Left lung (tissue), 10 donors: ENCODE measurements around the gene TOP2A. TPM values are rescaled to one million over a fixed set of nuclear protein-coding genes. Genes with fewer than 3 reads are reported as not detected.

Source experiments
- ATAC-seq: fragments of 200-7000 bp; cut with Tn5 transposase; one replicate; pipeline ENCODE4 v1.9.1; 2020; ENCODE audit warnings: moderate library complexity
- DNase-seq, 4 donors: peaks; one replicate each; pipeline ENCODE4 v3.0.0-alpha.2; 2013 to 2020
- H3K27ac ChIP-seq, 2 donors: fragments of 200-600 bp; sonication (generic) in 1 of 2; one replicate each; pipeline versions ENCODE4 v1.5.0 to v1.8.0; 2020 to 2021
- H3K27me3 ChIP-seq, 2 donors: fragments of 200-600 bp; sonication (generic) in 1 of 2; one replicate each; pipeline versions ENCODE4 v1.5.0 to v1.8.0; 2020 to 2021
- H3K36me3 ChIP-seq, 2 donors: fragments of 200-600 bp; sonication (generic) in 1 of 2; one replicate each; pipeline versions ENCODE4 v1.5.0 to v1.8.0; 2020 to 2021
- H3K4me1 ChIP-seq, 2 donors: fragments of 200-600 bp; one replicate each; pipeline ENCODE4 v1.8.0; 2021
- H3K4me3 ChIP-seq, 2 donors: fragments of 200-600 bp; sonication (generic) in 1 of 2; one replicate each; pipeline versions ENCODE4 v1.5.0 to v1.8.0; 2020 to 2021; ENCODE audit warnings: mild to moderate bottlenecking in 1 of 2
- H3K9me3 ChIP-seq, 2 donors: fragments of 200-600 bp; sonication (generic) in 1 of 2; one replicate each; pipeline versions ENCODE4 v1.5.0 to v1.8.0; 2020 to 2021
- intact Hi-C, 2 donors: fragments of 100-400 bp; cut with DNase I; formaldehyde crosslinking; loops; one replicate each; pipeline versions ENCODE4 v1.11.2 to v1.14.2; 2022
- polyA plus RNA-seq, 6 donors: library from polyadenylated mRNA; unstranded; fragments of 120-200 nt; gene quantifications; one replicate each; pipeline ENCODE4 v1.2.1, GENCODE V29; 2013; ENCODE audit not compliant: insufficient read length in 6 of 6
- total RNA-seq, 2 donors: library from RNA; stranded (reverse); fragmentation: NEBNext Ultra II Directional; extraction: Animal tissue kit (Norgen Biotek cat#: 25700); gene quantifications; one replicate each; pipeline ENCODE4 v1.2.1, GENCODE V29; 2021
- TF ChIP-seq, protein P1 (sequence below), 2 donors: fragments of 200-600 bp; sonication (generic) in 1 of 2; IDR thresholded peaks; one replicate each; pipeline versions ENCODE4 v1.5.0 to v1.8.0; 2021; ENCODE audit warnings: antibody characterized with exemption in 2 of 2
- donor health status: DM: no; HTN: yes; CAD: no.
- donor health status: DM: no; HTN: no; CAD: no.

Gene TOP2A
- total and polyA plus RNA-seq, 8 donors, result 18.1 to 314 (median 139) TPM

DNA sequence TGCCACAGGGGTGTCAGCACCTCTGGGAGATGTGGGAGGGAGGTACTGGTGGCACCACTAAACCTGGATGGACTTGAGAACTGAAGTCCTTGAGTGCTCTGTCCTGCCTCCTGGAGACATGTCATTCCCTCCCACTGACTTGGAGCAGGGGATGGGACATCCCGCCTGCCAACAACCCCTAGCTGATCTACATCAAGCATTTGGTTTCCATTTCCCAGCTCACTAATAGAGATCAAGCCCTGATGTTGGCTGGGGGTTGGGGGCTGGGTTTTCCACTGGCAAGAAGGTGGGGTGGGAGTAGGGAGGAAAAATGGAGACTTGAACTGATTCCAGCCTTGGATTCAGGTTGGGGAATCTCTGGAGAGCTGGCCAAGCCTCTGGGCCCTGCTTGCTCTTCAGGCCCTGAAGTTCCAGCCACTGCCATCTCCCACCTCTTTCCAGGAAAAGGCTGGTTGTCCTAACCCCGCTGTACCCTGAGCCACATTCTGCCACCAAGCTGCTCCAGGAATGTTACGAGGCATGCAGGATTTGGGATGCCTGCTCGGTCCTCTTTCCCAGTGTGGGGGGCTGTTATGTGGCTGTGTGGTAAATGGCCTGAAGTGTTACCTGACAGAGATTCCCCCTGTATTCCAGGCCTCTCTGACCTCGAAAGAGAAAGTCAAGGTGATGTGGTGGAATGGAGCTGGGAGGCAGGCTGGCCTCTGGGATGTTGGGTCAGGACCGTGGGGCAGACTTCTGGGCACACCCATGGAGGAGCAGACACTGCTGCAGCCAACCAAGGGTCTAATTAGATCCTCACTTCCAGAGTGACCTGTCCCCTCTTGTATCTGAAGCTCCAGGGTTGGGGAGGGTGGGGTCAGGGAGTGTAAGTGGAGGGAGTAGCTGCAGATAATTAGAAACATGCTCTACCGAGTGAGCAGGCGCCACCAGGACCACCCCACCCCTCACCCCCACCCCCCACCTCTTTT lies 42.2 kb upstream of the TOP2A start:
- DNase-seq (no peak), ATAC-seq (no peak)
- H3K27me3 ChIP-seq, result no peaks in the 10 kb centered on the region
- no peaks in the 10 kb centered on the region for H3K9me3 ChIP-seq
- intact Hi-C loops, result no loop called here
- TF ChIP-seq, protein P1, sequence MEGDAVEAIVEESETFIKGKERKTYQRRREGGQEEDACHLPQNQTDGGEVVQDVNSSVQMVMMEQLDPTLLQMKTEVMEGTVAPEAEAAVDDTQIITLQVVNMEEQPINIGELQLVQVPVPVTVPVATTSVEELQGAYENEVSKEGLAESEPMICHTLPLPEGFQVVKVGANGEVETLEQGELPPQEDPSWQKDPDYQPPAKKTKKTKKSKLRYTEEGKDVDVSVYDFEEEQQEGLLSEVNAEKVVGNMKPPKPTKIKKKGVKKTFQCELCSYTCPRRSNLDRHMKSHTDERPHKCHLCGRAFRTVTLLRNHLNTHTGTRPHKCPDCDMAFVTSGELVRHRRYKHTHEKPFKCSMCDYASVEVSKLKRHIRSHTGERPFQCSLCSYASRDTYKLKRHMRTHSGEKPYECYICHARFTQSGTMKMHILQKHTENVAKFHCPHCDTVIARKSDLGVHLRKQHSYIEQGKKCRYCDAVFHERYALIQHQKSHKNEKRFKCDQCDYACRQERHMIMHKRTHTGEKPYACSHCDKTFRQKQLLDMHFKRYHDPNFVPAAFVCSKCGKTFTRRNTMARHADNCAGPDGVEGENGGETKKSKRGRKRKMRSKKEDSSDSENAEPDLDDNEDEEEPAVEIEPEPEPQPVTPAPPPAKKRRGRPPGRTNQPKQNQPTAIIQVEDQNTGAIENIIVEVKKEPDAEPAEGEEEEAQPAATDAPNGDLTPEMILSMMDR (IDR thresholded peaks at IDR 0.05), result no peak
- H3K27ac ChIP-seq, result no peak overlapping the region
- no peak overlapping the region for H3K4me3 ChIP-seq
- H3K36me3 ChIP-seq, result peaks cover 3 to 26% of the 10 kb centered on the region in 2 donors
- H3K4me1 ChIP-seq, result peaks cover 7 to 13% of the 10 kb centered on the region in 2 donors

DNA sequence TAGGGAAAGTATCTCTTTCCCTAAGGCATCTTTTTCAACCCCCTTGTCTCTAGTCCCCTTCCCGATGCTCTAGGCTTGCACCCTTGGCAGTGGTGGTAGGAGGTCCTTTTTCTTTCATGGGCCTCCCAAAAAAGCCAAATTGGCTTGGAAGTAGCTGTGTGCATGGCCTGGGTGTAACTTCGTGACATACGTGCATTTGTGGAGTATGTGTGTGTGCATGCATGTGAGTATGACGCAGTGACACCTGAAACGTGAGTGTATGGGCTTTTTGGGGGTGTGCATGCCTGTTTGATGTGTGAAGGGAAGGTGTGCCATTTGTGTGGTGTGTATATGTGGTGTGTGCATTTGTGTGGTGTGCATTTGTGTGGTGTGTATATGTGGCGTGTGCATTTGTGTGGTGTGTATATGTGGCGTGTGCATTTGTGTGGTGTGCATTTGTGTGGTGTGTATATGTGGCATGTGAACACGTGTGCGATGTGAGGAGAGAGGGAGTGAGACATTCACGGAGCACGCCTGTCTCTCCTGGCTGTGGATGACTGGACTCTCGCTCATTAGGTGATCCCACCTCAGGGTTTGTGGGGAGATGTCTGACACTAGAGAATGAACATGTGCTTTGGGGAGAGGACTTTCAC lies 41.3 kb upstream of the TOP2A start:
- H3K27ac ChIP-seq, result no peak overlapping the region
- DNase-seq (no peak), ATAC-seq (no peak)
- H3K36me3 ChIP-seq, result peaks cover 3 to 36% of the 10 kb centered on the region in 2 donors
- H3K9me3 ChIP-seq, result no peaks in the 10 kb centered on the region
- TF ChIP-seq, protein P1 (IDR thresholded peaks at IDR 0.05), result no peak
- H3K27me3 ChIP-seq, result no peaks in the 10 kb centered on the region
- peaks cover 7 to 13% of the 10 kb centered on the region in 2 donors for H3K4me1 ChIP-seq
- intact Hi-C loops, result no loop called here
- no peak overlapping the region for H3K4me3 ChIP-seq

DNA sequence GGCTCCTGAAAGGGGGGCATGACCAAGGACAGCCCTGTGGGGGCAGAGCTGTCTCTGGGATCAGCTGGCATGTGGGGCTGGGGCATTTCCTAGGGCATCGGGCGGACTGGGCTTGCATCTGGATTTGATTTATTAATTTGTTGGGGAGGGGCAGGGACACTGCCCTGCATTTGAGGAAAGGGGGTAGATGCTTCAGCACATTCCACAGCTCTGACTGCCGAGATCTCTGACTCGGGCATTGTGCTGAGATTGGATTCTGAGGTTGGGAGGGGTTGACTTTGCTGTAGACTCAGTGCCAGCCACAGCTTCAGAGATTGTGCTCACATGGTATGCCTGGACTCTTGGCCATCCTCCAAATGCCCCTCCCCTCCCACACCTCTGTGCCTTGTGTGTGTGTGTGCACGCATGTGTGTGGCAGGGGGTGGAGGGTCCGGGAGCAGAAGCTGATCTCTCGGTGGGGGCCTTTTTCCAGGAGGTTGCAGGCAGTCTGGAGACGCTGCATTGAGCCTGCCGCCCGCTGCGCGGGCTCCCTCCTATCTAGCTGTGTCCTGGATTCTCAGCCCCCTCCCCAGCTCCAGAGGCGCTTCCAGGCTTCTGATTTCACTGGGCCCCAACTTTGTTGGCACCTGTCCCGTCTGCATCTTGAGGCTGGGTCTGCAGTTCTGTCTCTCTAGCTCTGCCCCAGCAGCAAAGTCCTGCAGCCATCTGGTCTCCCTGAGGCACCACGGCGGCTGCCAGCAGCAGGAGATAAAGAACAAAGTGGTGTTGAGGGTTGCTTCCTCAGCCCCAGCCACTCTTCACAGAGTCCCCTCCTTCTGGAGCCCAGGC lies 40.5 kb upstream of the TOP2A start:
- peaks cover 3 to 44% of the 10 kb centered on the region in 2 donors for H3K36me3 ChIP-seq
- H3K27me3 ChIP-seq, result no peaks in the 10 kb centered on the region
- peaks cover 13 to 14% of the 10 kb centered on the region in 2 donors for H3K4me1 ChIP-seq
- H3K27ac ChIP-seq, result peak overlapping the region in 1 of 2 donors; percentile 7
- DNase-seq (peak in 1 of 4 donors; percentile 75), ATAC-seq (peak; percentile 9)
- intact Hi-C loops, result no loop called here
- TF ChIP-seq, protein P1 (IDR thresholded peaks at IDR 0.05), result no peak
- H3K9me3 ChIP-seq, result no peaks in the 10 kb centered on the region
- no peak overlapping the region for H3K4me3 ChIP-seq

DNA sequence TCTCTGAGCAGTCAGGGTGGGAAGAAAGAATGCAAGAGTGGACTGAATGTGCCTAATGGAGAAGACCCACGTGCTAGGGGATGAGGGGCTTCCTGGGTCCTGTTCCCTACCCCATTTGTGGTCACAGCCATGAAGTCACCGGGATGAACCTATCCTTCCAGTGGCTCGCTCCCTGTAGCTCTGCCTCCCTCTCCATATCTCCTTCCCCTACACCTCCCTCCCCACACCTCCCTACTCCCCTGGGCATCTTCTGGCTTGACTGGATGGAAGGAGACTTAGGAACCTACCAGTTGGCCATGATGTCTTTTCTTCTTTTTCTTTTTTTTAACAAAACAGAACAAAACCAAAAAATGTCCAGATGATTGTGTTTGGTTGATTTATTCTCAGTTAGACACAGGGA lies 39.7 kb upstream of the TOP2A start:
- intact Hi-C loops, result no loop called here
- no peaks in the 10 kb centered on the region for H3K9me3 ChIP-seq
- peaks cover 15 to 22% of the 10 kb centered on the region in 2 donors for H3K4me1 ChIP-seq
- H3K4me3 ChIP-seq, result no peak overlapping the region
- no peak for ATAC-seq
- no peak for DNase-seq
- TF ChIP-seq, protein P1 (IDR thresholded peaks at IDR 0.05), result no peak
- H3K36me3 ChIP-seq, result peaks cover 3 to 52% of the 10 kb centered on the region in 2 donors
- no peaks in the 10 kb centered on the region for H3K27me3 ChIP-seq
- H3K27ac ChIP-seq, result no peak overlapping the region
